ENCODE data around the gene CD8B2.
"Not testable (repeated sequence)": the region's sequence is repeated elsewhere in the genome, so short reads cannot be mapped to it uniquely, and the experiment has no call there.

DNA sequence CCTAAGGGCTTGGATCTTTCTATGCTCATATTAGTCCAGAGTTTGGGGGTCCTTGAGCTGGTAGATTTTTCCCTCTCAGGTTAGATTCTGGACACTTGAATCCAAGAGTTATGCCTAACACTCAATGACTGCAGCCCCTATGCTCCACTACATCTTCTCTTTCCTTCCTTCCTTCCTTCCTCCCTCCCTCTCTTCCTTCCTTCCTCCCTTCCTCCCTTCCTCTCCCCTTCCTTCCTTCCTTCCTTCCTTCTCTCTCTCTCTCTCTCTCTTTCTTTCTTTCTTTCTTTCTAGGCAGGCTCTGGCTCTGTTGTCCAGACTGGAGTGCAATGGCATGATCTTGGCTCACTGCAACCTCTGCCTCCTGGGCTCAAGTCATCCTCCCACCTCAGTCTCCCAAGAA, 79.3 kb downstream of the CD8B2 start:
- not testable (repeated sequence) for TF ChIP-seq TCF7 (CRISPR knock-in tag; IDR thresholded peaks at IDR 0.05; ENCODE audit: low read depth); SP1 (CRISPR knock-in tag; conservative IDR thresholded peaks at IDR 0.05); NR2C2 (CRISPR knock-in tag; IDR thresholded peaks at IDR 0.05); GABPB1 (CRISPR knock-in tag; IDR thresholded peaks at IDR 0.05); SOX15 (CRISPR knock-in tag; IDR thresholded peaks at IDR 0.05)
- TF ChIP-seq, protein P1, sequence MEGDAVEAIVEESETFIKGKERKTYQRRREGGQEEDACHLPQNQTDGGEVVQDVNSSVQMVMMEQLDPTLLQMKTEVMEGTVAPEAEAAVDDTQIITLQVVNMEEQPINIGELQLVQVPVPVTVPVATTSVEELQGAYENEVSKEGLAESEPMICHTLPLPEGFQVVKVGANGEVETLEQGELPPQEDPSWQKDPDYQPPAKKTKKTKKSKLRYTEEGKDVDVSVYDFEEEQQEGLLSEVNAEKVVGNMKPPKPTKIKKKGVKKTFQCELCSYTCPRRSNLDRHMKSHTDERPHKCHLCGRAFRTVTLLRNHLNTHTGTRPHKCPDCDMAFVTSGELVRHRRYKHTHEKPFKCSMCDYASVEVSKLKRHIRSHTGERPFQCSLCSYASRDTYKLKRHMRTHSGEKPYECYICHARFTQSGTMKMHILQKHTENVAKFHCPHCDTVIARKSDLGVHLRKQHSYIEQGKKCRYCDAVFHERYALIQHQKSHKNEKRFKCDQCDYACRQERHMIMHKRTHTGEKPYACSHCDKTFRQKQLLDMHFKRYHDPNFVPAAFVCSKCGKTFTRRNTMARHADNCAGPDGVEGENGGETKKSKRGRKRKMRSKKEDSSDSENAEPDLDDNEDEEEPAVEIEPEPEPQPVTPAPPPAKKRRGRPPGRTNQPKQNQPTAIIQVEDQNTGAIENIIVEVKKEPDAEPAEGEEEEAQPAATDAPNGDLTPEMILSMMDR (IDR thresholded peaks at IDR 0.05), result not testable (repeated sequence)
